ENCODE results near the gene BAIAP3.

The BAIAP3 gene

GRCh38 chr16:1381612-1382406 is 48.4 kb downstream of the BAIAP3 start:
- no peaks in the 10 kb centered on the region for H3K27me3 ChIP-seq (ENCODE audit: insufficient read depth, low read length)
- no peak overlapping the region for H3K27ac ChIP-seq (ENCODE audit: low read length)
- H3K4me1 ChIP-seq (ENCODE audit: insufficient read depth, low read length), result peaks cover 6% of the 10 kb centered on the region; the same call in 1 of the 2 replicates
- H3K4me3 ChIP-seq (ENCODE audit: low read length), result no peak overlapping the region
- no peaks in the 10 kb centered on the region for H3K9me3 ChIP-seq (ENCODE audit: insufficient read depth, low read depth, low read length)
- no peaks in the 10 kb centered on the region; the same call in 1 of the 2 replicates for H3K36me3 ChIP-seq (ENCODE audit: insufficient read depth, low read depth, low read length)
- no peak overlapping the region for H3K9ac ChIP-seq (ENCODE audit: low read depth, low read length)

GRCh38 chr16:1383556-1383955 is 50.1 kb downstream of the BAIAP3 start:
- H3K36me3 ChIP-seq (ENCODE audit: insufficient read depth, low read depth, low read length), result no peaks in the 10 kb centered on the region; the same call in 1 of the 2 replicates

DNA sequence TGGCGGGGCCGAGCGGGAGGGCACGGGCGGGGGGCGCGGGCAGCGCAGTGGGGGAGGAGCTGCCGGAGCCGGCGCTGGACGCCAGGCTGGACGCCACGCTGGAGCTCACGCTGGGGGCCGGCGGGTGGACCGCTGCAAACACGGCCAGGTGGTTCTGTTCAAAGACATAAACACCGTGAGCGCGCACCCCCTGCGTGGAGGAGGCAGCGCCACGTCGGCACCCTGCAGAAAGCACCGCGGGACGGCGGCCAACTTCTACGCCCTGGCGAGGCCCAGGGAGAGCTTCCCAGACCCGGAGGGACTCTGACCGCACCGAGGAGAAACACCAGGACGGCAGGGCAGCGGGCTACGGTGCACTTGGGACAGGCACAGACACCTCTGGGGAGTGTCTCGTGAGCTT is 51.8 kb downstream of the BAIAP3 start:
- Histone ChIP-seq H3K27ac (ENCODE audit: low read length) (no peak overlapping the region), H3K4me1 (ENCODE audit: insufficient read depth, low read length) (no peaks in the 10 kb centered on the region), H3K9me3 (ENCODE audit: insufficient read depth, low read depth, low read length) (no peaks in the 10 kb centered on the region), H3K27me3 (ENCODE audit: insufficient read depth, low read length) (no peaks in the 10 kb centered on the region), H3K9ac (ENCODE audit: low read depth, low read length) (no peak overlapping the region), H3K36me3 (ENCODE audit: insufficient read depth, low read depth, low read length) (peaks cover 5% of the 10 kb centered on the region), H3K4me3 (ENCODE audit: low read length) (no peak overlapping the region)

More at GRCh38 chr16:1383556-1383955, 50.1 kb downstream of the BAIAP3 start:
- Histone ChIP-seq H3K9me3 (ENCODE audit: insufficient read depth, low read depth, low read length) (no peaks in the 10 kb centered on the region), H3K4me3 (ENCODE audit: low read length) (no peak overlapping the region), H3K27me3 (ENCODE audit: insufficient read depth, low read length) (no peaks in the 10 kb centered on the region), H3K27ac (ENCODE audit: low read length) (no peak overlapping the region), H3K4me1 (ENCODE audit: insufficient read depth, low read length) (no peaks in the 10 kb centered on the region; the same call in 1 of the 2 replicates), H3K9ac (ENCODE audit: low read depth, low read length) (no peak overlapping the region)

- H3K9me3 ChIP-seq (ENCODE audit: insufficient read depth, low read depth, low read length), result no peaks in the 10 kb centered on the region
- H3K36me3 ChIP-seq (ENCODE audit: insufficient read depth, low read depth, low read length), result peaks cover 12% of the 10 kb centered on the region
- H3K27ac ChIP-seq (ENCODE audit: low read length), result no peak overlapping the region
- H3K27me3 ChIP-seq (ENCODE audit: insufficient read depth, low read length), result no peaks in the 10 kb centered on the region
- no peaks in the 10 kb centered on the region for H3K4me1 ChIP-seq (ENCODE audit: insufficient read depth, low read length)
- no peak overlapping the region for H3K4me3 ChIP-seq (ENCODE audit: low read length)
- H3K9ac ChIP-seq (ENCODE audit: low read depth, low read length), result no peak overlapping the region
Observed at GRCh38 chr16:1387331-1387730, 53.9 kb downstream of the BAIAP3 start.

DNA sequence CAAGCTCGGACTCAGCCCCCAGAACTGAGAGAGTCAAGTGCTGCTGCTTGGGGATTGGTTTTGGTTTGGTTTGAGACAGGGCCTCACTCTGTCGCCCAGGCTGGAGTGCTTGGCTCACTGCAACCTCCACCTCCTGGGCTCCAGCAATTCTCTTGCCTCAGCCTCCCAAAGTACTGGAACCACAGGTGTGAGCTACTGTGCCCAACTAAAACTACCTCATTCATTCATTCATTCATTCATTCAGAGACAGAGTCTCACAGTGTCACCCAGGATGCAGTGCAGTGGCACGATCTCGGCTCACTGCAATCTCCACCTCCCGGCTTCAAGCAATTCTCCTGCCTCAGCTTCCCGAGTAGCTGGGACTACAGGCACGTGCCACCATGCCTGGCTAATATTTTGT is 56.3 kb downstream of the BAIAP3 start:
- Histone ChIP-seq H3K4me1 (ENCODE audit: insufficient read depth, low read length) (no peaks in the 10 kb centered on the region), H3K27ac (ENCODE audit: low read length) (no peak overlapping the region), H3K36me3 (ENCODE audit: insufficient read depth, low read depth, low read length) (peaks cover 19% of the 10 kb centered on the region), H3K9me3 (ENCODE audit: insufficient read depth, low read depth, low read length) (no peaks in the 10 kb centered on the region), H3K27me3 (ENCODE audit: insufficient read depth, low read length) (no peaks in the 10 kb centered on the region), H3K9ac (ENCODE audit: low read depth, low read length) (no peak overlapping the region), H3K4me3 (ENCODE audit: low read length) (no peak overlapping the region)

DNA sequence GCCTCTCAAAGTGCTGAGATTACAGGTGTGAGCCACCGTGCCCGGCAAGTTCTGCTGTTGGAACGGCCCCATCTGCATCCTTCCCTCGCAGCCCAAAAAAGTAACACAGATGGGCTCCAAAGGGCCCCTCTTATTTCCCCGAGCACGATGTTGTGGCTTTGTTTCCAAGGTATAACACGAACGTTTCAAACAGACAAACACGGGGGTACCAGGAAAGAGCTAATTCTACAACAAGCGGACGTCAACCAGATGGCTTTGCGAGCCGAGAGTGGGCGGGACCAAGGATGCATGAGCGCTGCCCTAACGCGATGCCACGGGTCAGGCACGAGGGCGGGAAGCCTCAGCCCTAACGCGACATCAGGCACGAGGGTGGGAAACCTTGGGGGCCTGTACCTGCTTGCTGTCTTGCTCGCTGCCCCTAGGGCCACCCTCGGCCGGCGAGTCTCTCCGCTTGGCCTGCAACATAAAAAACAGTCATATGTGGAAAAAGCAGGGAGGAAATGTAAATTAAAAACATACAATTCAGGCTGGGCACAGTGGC is 56.9 kb downstream of the BAIAP3 start:
- H3K27ac ChIP-seq (ENCODE audit: low read length), result no peak overlapping the region
- peaks cover 19% of the 10 kb centered on the region for H3K36me3 ChIP-seq (ENCODE audit: insufficient read depth, low read depth, low read length)
- no peaks in the 10 kb centered on the region for H3K4me1 ChIP-seq (ENCODE audit: insufficient read depth, low read length)
- no peaks in the 10 kb centered on the region for H3K9me3 ChIP-seq (ENCODE audit: insufficient read depth, low read depth, low read length)
- H3K9ac ChIP-seq (ENCODE audit: low read depth, low read length), result no peak overlapping the region
- H3K4me3 ChIP-seq (ENCODE audit: low read length), result no peak overlapping the region
- no peaks in the 10 kb centered on the region for H3K27me3 ChIP-seq (ENCODE audit: insufficient read depth, low read length)

GRCh38 chr16:1392826-1393225 is 59.4 kb downstream of the BAIAP3 start:
- no peaks in the 10 kb centered on the region for H3K9me3 ChIP-seq (ENCODE audit: insufficient read depth, low read depth, low read length)
- no peak overlapping the region for H3K9ac ChIP-seq (ENCODE audit: low read depth, low read length)
- no peaks in the 10 kb centered on the region for H3K27me3 ChIP-seq (ENCODE audit: insufficient read depth, low read length)
- H3K36me3 ChIP-seq (ENCODE audit: insufficient read depth, low read depth, low read length), result peaks cover 19% of the 10 kb centered on the region
- no peak overlapping the region for H3K4me3 ChIP-seq (ENCODE audit: low read length)
- no peaks in the 10 kb centered on the region for H3K4me1 ChIP-seq (ENCODE audit: insufficient read depth, low read length)
- no peak overlapping the region for H3K27ac ChIP-seq (ENCODE audit: low read length)

DNA sequence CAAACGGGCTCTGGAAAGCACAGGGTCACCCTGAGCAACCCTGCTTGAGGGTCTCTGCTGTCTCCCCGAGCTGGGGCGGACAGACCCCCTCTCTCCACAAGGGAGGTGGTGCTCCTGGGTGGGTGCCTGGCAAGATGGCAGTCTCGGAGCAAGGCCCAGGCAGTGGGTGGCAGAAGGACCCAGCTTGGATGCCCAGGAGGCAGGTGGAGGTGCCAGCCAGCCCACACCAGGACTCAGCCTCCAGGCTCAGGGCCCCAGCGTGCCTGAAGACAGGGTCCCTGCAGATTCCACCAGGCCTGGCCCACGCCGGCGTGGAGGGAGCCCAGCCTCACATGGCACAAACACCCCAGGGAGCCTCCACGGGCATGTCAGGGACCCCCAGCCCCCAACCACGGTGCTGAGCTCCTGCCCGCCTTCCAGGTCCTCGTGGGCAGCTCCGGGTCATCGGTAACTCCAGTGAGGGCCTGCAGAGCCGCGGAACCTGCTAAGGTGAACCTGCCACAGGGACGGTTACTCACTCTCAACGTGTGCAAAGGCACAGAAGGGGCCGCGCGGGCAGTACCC is 60.2 kb downstream of the BAIAP3 start:
- Histone ChIP-seq H3K9ac (ENCODE audit: low read depth, low read length) (no peak overlapping the region), H3K9me3 (ENCODE audit: insufficient read depth, low read depth, low read length) (no peaks in the 10 kb centered on the region), H3K27ac (ENCODE audit: low read length) (no peak overlapping the region), H3K36me3 (ENCODE audit: insufficient read depth, low read depth, low read length) (peaks cover 19% of the 10 kb centered on the region), H3K4me3 (ENCODE audit: low read length) (no peak overlapping the region), H3K4me1 (ENCODE audit: insufficient read depth, low read length) (no peaks in the 10 kb centered on the region), H3K27me3 (ENCODE audit: insufficient read depth, low read length) (no peaks in the 10 kb centered on the region)

DNA sequence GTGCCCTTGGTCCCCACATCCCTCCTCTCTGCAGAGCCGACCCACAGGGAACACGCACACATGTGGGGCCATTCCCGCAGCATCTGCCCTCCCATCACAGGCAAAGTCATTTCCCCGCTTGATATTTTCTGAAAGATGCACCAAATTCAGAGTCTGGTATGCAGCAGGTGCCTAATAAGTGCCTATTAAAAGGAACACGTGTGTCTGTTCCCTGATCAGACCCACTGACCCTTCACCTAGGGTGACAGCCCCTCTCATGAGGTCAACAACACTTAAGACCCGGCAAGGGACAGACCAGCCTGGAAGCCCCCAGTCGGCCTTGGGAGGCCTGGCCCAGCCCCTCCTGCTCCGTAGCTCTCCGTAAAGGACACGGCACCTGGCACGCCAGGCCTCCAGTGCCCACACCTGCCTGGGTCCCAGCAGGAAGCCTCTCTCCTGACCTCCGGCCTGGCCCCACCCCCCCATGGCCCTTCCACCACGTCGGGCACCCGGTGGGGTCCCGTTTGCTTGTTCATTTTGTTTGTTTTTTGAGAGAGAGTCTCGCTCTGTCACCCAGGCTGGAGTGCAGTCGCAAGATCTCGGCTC is 61.0 kb downstream of the BAIAP3 start:
- Histone ChIP-seq H3K4me1 (ENCODE audit: insufficient read depth, low read length) (no peaks in the 10 kb centered on the region), H3K4me3 (ENCODE audit: low read length) (no peak overlapping the region), H3K9ac (ENCODE audit: low read depth, low read length) (no peak overlapping the region), H3K9me3 (ENCODE audit: insufficient read depth, low read depth, low read length) (no peaks in the 10 kb centered on the region), H3K27ac (ENCODE audit: low read length) (no peak overlapping the region), H3K36me3 (ENCODE audit: insufficient read depth, low read depth, low read length) (peaks cover 19% of the 10 kb centered on the region), H3K27me3 (ENCODE audit: insufficient read depth, low read length) (no peaks in the 10 kb centered on the region)

- Histone ChIP-seq H3K4me1 (ENCODE audit: insufficient read depth, low read length) (no peaks in the 10 kb centered on the region), H3K36me3 (ENCODE audit: insufficient read depth, low read depth, low read length) (0 out of 2 replicates have a peak, but pooled peaks cover 12% of the 10 kb centered on the region), H3K9ac (ENCODE audit: low read depth, low read length) (no peak overlapping the region), H3K4me3 (ENCODE audit: low read length) (no peak overlapping the region), H3K27ac (ENCODE audit: low read length) (no peak overlapping the region), H3K27me3 (ENCODE audit: insufficient read depth, low read length) (no peaks in the 10 kb centered on the region), H3K9me3 (ENCODE audit: insufficient read depth, low read depth, low read length) (no peaks in the 10 kb centered on the region)
Observed at GRCh38 chr16:1395444-1396031, 62.1 kb downstream of the BAIAP3 start.

DNA sequence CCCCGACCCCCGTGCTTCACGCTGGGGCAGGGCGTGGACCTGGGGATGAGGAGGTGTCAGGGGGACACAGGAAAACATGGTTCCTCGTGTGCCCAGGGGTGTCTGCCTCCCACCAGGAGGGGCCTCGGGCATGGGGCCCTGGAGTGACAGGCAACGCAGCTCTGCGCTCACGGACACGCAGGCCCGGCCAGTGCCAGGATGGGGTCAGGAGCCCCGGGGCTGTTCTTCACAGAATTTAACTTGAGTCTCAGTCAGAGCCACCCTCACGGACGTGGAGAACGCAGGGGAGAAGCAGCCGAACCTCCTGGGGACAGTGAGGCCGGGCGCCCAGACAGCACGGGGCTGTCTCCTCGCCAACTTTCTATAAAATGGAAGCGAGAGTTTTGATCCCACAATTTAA is 64.3 kb downstream of the BAIAP3 start:
- Histone ChIP-seq H3K9ac (ENCODE audit: low read depth, low read length) (no peak overlapping the region), H3K9me3 (ENCODE audit: insufficient read depth, low read depth, low read length) (no peaks in the 10 kb centered on the region), H3K36me3 (ENCODE audit: insufficient read depth, low read depth, low read length) (peaks cover 14% of the 10 kb centered on the region; the same call in 1 of the 2 replicates), H3K27ac (ENCODE audit: low read length) (no peak overlapping the region), H3K27me3 (ENCODE audit: insufficient read depth, low read length) (no peaks in the 10 kb centered on the region), H3K4me3 (ENCODE audit: low read length) (no peak overlapping the region), H3K4me1 (ENCODE audit: insufficient read depth, low read length) (no peaks in the 10 kb centered on the region)

Measured in iPS-20b (cell line).